Psoas muscle (tissue), 8 donors: Measurements from ENCODE around the gene APOA5. TPM values are rescaled to one million over a fixed set of nuclear protein-coding genes. Genes with fewer than 3 reads are reported as not detected.

ENCODE experiments used
- ATAC-seq, 4 donors: fragments of 200-7000 bp; cut with Tn5 transposase; one replicate each; pipeline ENCODE4 v1.9.1; 2020; ENCODE audit warnings: moderate library complexity in 3 of 4, mild to moderate bottlenecking in 2 of 4
- DNase-seq, 2 donors: peaks; one replicate each; pipeline ENCODE4 v3.0.0-alpha.2; 2020
- H3K27ac ChIP-seq: fragments of 200-600 bp; one replicate; pipeline ENCODE4 v1.8.0; 2022
- H3K27me3 ChIP-seq, 3 donors: fragments of 200-600 bp in 1 of 3; one replicate each; pipeline versions ENCODE4 v1.6.1 to v1.8.0; 2013 to 2022; ENCODE audit warnings: low read length in 2 of 3, mild to moderate bottlenecking in 2 of 3, moderate library complexity in 1 of 3; ENCODE audit not compliant: insufficient read depth in 3 of 3
- H3K36me3 ChIP-seq, 2 donors: fragments of 200-600 bp in 1 of 2; one replicate each; pipeline versions ENCODE4 v1.6.1 to v1.8.0; 2013 to 2022; ENCODE audit warnings: low read depth in 1 of 2, mild to moderate bottlenecking in 1 of 2, moderate library complexity in 1 of 2; ENCODE audit not compliant: insufficient read depth in 1 of 2
- H3K4me1 ChIP-seq: fragments of 200-600 bp; one replicate; pipeline ENCODE4 v1.8.0; 2022
- H3K4me3 ChIP-seq: fragments of 200-600 bp; one replicate; pipeline ENCODE4 v1.8.0; 2022; ENCODE audit warnings: mild to moderate bottlenecking
- H3K9me3 ChIP-seq: fragments of 200-600 bp; one replicate; pipeline ENCODE4 v1.8.0; 2022
- WGBS, 3 donors: extraction: QIAGEN DNeasy Blood & Tissue Kit; methylation state at CpG; one replicate each; pipeline versions ENCODE4 v1.1.6 to v1.1.7; 2013; 5-methylcytosine and 5-hydroxymethylcytosine counted together
- intact Hi-C, 2 donors: fragments of 100-400 bp; cut with DNase I; formaldehyde crosslinking; loops; one replicate each; pipeline versions ENCODE4 v1.11.0 to v1.14.2; 2022
- polyA plus RNA-seq, 3 donors: library from polyadenylated mRNA; stranded (reverse); fragments of 200-250 nt; gene quantifications; one replicate each; pipeline ENCODE4 v1.2.3, GENCODE V29; 2013
- total RNA-seq, 4 donors: library from RNA; stranded (reverse); fragmentation: NEBNext Ultra II Directional in 2 of 4; extraction: Animal tissue kit (Norgen Biotek cat#: 25700) in 2 of 4; gene quantifications; one replicate each; pipeline versions ENCODE4 v1.2.1 to v1.2.4, GENCODE V29; 2021 to 2023
- TF ChIP-seq, protein P1 (sequence below): fragments of 200-600 bp; IDR thresholded peaks from one replicate; pipeline ENCODE4 v1.8.0; 2022; ENCODE audit warnings: antibody characterized with exemption
- donor health status: healthy with polysubstance abuse.
- donor health status: DM: no; HTN: no; CAD: no; lungs with moderate emphysema.
- donor health status: Bipolar disorder and iron deficiency.
- donor health status: healthy.
- donor health status: DM: yes; HTN: yes; CAD: no.
- donor health status: DM: no; HTN: no; CAD: no.
- donor health status: DM: no; HTN: no; CAD: no.
- donor health status: DM: yes; HTN: yes; CAD: no.

Gene APOA5
- total and polyA plus RNA-seq, 7 donors: 0.05 TPM; not detected in 6

DNA sequence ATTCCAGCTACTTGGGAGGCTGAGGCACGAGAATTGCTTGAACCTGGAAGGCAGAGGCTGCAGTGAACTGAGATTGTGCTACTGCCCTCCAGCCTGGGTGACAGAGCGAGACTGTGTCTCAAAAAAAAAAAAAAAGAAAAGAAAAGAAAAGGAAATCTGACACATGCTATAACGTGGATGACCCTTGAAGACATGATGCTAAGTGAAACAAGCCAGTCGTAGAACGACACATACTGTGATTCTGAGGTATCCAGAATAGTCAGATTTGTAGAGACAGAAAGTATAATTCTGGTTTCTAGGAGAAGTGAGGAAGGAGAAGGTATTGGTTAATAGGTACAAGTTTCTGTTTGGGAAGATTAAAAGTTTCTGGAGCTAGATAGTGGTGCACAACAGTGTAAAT lies 6.7 kb upstream of the APOA5 start:
- intact Hi-C loops: no loop called here
- Histone ChIP-seq H3K4me1 (no peaks in the 10 kb centered on the region), H3K9me3 (no peaks in the 10 kb centered on the region), H3K4me3 (no peak overlapping the region), H3K27me3 (no peaks in the 10 kb centered on the region), H3K27ac (no peak overlapping the region), H3K36me3 (no peaks in the 10 kb centered on the region)
- ATAC-seq (no peak), DNase-seq (no peak)
- TF ChIP-seq, protein P1, sequence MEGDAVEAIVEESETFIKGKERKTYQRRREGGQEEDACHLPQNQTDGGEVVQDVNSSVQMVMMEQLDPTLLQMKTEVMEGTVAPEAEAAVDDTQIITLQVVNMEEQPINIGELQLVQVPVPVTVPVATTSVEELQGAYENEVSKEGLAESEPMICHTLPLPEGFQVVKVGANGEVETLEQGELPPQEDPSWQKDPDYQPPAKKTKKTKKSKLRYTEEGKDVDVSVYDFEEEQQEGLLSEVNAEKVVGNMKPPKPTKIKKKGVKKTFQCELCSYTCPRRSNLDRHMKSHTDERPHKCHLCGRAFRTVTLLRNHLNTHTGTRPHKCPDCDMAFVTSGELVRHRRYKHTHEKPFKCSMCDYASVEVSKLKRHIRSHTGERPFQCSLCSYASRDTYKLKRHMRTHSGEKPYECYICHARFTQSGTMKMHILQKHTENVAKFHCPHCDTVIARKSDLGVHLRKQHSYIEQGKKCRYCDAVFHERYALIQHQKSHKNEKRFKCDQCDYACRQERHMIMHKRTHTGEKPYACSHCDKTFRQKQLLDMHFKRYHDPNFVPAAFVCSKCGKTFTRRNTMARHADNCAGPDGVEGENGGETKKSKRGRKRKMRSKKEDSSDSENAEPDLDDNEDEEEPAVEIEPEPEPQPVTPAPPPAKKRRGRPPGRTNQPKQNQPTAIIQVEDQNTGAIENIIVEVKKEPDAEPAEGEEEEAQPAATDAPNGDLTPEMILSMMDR: no peak
- WGBS, 3 donors: 77 to 83% (median 82%) methylated on average over 5 of the region's 5 CpGs

DNA sequence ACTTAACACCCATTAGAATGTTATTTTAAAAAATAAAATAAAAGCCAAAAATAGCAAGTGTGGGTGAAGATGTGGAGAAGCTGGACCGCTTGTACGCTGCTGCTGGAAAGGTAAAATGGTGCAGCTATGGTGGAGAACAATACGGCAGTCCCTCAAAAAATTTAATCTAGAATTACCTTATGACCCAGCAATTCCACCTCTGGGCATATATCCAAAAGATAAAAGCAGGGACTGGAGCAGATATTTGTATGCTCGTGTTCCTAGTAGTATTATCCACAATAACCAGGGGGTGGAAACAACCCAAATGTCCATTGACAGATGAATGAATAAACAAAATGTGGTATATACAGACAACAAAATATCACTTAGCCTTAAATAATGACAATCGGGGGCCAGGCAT lies 6.1 kb upstream of the APOA5 start:
- Histone ChIP-seq H3K4me3 (no peak overlapping the region), H3K27me3 (no peaks in the 10 kb centered on the region), H3K36me3 (no peaks in the 10 kb centered on the region), H3K27ac (no peak overlapping the region), H3K4me1 (no peaks in the 10 kb centered on the region), H3K9me3 (no peaks in the 10 kb centered on the region)
- DNase-seq (no peak), ATAC-seq (no peak)
- TF ChIP-seq, protein P1: no peak
- 87 to 90% (median 88%) methylated on average over 5 of the region's 5 CpGs for WGBS, 3 donors
- intact Hi-C loops: no loop called here

DNA sequence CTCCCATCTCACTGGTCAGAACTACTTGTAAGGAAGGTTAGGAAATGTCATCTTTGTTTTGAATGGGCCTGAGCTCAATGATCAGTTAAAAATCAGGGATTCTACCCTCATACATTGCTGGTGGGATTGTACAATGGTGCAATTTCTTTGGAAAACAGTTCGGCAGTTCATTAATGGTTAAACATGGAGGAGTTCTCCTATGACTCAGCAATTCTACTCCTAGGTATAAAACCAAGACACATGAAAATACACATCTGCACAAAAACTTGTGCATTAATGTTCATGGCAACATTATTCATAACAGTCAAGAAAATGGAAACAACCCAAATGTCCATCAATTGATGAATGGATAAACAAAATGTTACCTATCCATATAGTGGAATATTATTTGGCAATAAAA lies 4.9 kb upstream of the APOA5 start:
- Histone ChIP-seq H3K36me3 (no peaks in the 10 kb centered on the region), H3K4me3 (no peak overlapping the region), H3K4me1 (no peaks in the 10 kb centered on the region), H3K27me3 (no peaks in the 10 kb centered on the region), H3K27ac (no peak overlapping the region), H3K9me3 (no peaks in the 10 kb centered on the region)
- TF ChIP-seq, protein P1: no peak
- ATAC-seq (no peak), DNase-seq (no peak)
- intact Hi-C loops: no loop called here
- 84 to 90% (median 88%) methylated on average over 1 of the region's 1 CpG for WGBS, 3 donors

DNA sequence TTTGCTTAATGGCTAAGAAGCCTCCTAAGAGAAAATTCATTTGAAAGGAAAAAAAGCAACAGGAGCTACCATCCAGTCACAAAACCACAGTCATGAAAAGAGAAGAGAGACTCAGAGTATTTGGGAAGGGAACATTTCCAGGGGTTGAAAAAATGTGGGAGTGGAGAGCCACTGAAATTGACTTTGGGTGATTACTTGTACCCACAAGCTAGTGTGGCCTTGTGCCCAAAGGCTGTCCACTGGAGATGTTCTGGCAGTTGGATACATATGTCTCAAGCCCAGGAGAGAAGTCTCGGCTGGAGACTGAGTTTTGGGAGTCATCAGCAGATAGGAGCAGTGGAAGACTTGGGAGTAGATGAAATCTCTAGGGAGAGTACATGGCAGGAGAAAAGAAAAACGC lies 3.2 kb upstream of the APOA5 start:
- no peaks in the 10 kb centered on the region for H3K27me3 ChIP-seq
- ATAC-seq (no peak), DNase-seq (no peak)
- TF ChIP-seq, protein P1: no peak
- WGBS, 3 donors: 76 to 88% (median 80%) methylated on average over 2 of the region's 2 CpGs
- H3K27ac ChIP-seq: no peak overlapping the region
- H3K9me3 ChIP-seq: no peaks in the 10 kb centered on the region
- H3K4me3 ChIP-seq: no peak overlapping the region
- H3K36me3 ChIP-seq: no peaks in the 10 kb centered on the region
- no peaks in the 10 kb centered on the region for H3K4me1 ChIP-seq
- intact Hi-C loops: loop anchor here in 1 of 2 donors (5.0 kb wide), 2 partner anchors 42 to 312 kb away; partner anchors contain the start of gene APOA1

DNA sequence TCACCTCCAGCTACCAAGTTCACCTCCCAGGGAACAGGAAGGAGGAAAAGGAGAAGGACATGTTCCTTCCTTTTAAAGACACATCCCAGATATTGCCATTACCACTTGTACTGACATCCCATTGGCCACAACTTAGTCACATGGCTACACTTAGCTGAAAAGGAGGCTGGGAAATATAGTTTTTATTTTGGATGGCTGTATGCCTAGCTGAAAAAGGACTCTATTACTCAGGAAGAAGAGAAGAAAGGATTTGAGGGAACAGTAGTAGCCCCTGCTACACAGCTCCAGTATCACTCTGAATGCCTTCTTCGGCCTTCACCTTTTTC lies 2.1 kb upstream of the APOA5 start:
- 92 to 100% (median 96%) methylated on average over 1 of the region's 1 CpG for WGBS, 3 donors
- no peaks in the 10 kb centered on the region for H3K4me1 ChIP-seq
- DNase-seq: no peak
- H3K9me3 ChIP-seq: no peaks in the 10 kb centered on the region
- H3K4me3 ChIP-seq: no peak overlapping the region
- no peaks in the 10 kb centered on the region for H3K36me3 ChIP-seq
- intact Hi-C loops: loop anchor here in 1 of 2 donors (5.0 kb wide), 2 partner anchors 44 to 314 kb away; partner anchors contain the start of gene APOA1
- no peak for ATAC-seq
- H3K27ac ChIP-seq: no peak overlapping the region
- no peaks in the 10 kb centered on the region for H3K27me3 ChIP-seq
- TF ChIP-seq, protein P1: no peak
